Esophagus squamous epithelium (tissue), 4 donors: ENCODE measurements around the gene SH3BP5L.

Experiments used
- POLR2A ChIP-seq, 4 donors: fragments of 450-650 bp; IDR thresholded peaks; one replicate each; pipeline ENCODE4 v1.6.1; 2017; ENCODE audit warnings: antibody characterized with exemption in 4 of 4, mild to moderate bottlenecking in 4 of 4, moderate library complexity in 3 of 4
- TF ChIP-seq, protein P1 (sequence below), 6 experiments: fragments of 450-650 bp in 4 of 6; fragments of 200-600 bp in 2 of 6; sonication (generic) in 2 of 6; IDR thresholded peaks; one replicate each; pipeline ENCODE4 v1.5.1; 2016 to 2019; ENCODE audit warnings: antibody characterized with exemption in 6 of 6, mild to moderate bottlenecking in 4 of 6, moderate library complexity in 4 of 6

DNA sequence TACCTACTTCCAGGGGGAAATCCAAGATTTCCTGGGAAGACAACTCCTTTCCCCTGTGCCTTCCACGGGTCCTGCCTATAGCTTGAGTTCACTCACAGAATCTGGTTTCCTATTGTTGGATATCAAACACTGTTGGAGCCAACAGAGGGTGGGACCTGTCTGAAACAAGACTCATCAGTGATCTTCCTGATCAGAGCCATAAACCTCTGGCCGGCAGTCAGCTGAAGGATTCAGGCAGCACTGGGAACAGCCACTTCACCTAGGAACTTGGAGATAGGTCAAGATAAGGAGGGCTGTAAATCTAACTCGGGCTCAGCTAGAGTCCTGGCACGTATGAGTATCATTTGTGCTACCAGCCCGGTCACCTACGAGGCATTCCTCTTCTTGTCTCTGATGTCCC lies 23.3 kb downstream of the SH3BP5L start:
- TF ChIP-seq, protein P1, sequence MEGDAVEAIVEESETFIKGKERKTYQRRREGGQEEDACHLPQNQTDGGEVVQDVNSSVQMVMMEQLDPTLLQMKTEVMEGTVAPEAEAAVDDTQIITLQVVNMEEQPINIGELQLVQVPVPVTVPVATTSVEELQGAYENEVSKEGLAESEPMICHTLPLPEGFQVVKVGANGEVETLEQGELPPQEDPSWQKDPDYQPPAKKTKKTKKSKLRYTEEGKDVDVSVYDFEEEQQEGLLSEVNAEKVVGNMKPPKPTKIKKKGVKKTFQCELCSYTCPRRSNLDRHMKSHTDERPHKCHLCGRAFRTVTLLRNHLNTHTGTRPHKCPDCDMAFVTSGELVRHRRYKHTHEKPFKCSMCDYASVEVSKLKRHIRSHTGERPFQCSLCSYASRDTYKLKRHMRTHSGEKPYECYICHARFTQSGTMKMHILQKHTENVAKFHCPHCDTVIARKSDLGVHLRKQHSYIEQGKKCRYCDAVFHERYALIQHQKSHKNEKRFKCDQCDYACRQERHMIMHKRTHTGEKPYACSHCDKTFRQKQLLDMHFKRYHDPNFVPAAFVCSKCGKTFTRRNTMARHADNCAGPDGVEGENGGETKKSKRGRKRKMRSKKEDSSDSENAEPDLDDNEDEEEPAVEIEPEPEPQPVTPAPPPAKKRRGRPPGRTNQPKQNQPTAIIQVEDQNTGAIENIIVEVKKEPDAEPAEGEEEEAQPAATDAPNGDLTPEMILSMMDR (IDR thresholded peaks at IDR 0.05) = no peak
- TF ChIP-seq POLR2A (IDR thresholded peaks at IDR 0.05) = no peak
